ENCODE measurements around the gene SLC22A23.

The SLC22A23 gene

GRCh38 chr6:3370361-3371221 is 86.3 kb downstream of the SLC22A23 start:
- no peak for TF ChIP-seq CTCF (IDR thresholded peaks at IDR 0.05; ENCODE audit: low read depth, low read length)
- H3K4me3 ChIP-seq (ENCODE audit: low read depth, low read length), result no peak overlapping the region

- H3K4me3 ChIP-seq (ENCODE audit: low read depth, low read length), result no peak overlapping the region
- no peak for TF ChIP-seq CTCF (IDR thresholded peaks at IDR 0.05; ENCODE audit: low read depth, low read length)
Observed at GRCh38 chr6:3369985-3370360, 86.9 kb downstream of the SLC22A23 start.

GRCh38 chr6:3368685-3369084 is 88.2 kb downstream of the SLC22A23 start:
- no peak for TF ChIP-seq CTCF (IDR thresholded peaks at IDR 0.05; ENCODE audit: low read depth, low read length)
- no peak overlapping the region for H3K4me3 ChIP-seq (ENCODE audit: low read depth, low read length)

GRCh38 chr6:3367630-3368029 is 89.2 kb downstream of the SLC22A23 start:
- TF ChIP-seq CTCF (IDR thresholded peaks at IDR 0.05; ENCODE audit: low read depth, low read length), result no peak
- H3K4me3 ChIP-seq (ENCODE audit: low read depth, low read length), result no peak overlapping the region

GRCh38 chr6:3366596-3367413 is 90.0 kb downstream of the SLC22A23 start:
- TF ChIP-seq CTCF (IDR thresholded peaks at IDR 0.05; ENCODE audit: low read depth, low read length), result no peak
- H3K4me3 ChIP-seq (ENCODE audit: low read depth, low read length), result no peak overlapping the region

- H3K4me3 ChIP-seq (ENCODE audit: low read depth, low read length), result no peak overlapping the region
- TF ChIP-seq CTCF (IDR thresholded peaks at IDR 0.05; ENCODE audit: low read depth, low read length), result no peak
Observed at GRCh38 chr6:3364391-3364790, 92.5 kb downstream of the SLC22A23 start.

Data from WI38 (cell line).